Measurements from ENCODE around the gene N4BP3. TPM values are rescaled to one million over a fixed set of nuclear protein-coding genes. Genes with fewer than 3 reads are reported as not detected.
A peak's percentile ranks its signal among the peaks of the same experiment; 100 is the strongest.
"Not testable (repeated sequence)": the region's sequence is repeated elsewhere in the genome, so short reads cannot be mapped to it uniquely, and the experiment has no call there.

N4BP3 gene
- total RNA-seq, 2 experiments from 2014 or later: 26.1 to 28.3 TPM

- Histone ChIP-seq H3K4me2 (ENCODE audit: low read length) (no peak overlapping the region), H3K79me2 (ENCODE audit: insufficient read depth, low read depth, low read length) (peaks cover 19% of the 10 kb centered on the region; the same call in 1 of the 2 replicates), H3K9me2 (ENCODE audit: insufficient read depth, low read length) (no peaks in the 10 kb centered on the region), H3K4me3 (ENCODE audit: low read depth, low read length, poor library complexity, severe bottlenecking) (no peak overlapping the region), H3K4me1 (ENCODE audit: insufficient read depth, low read length, poor library complexity, severe bottlenecking) (peaks cover 36% of the 10 kb centered on the region), H4K20me1 (ENCODE audit: insufficient read depth, low read length) (no peaks in the 10 kb centered on the region), H3K27ac (ENCODE audit: low read depth, low read length, poor library complexity, severe bottlenecking) (no peak overlapping the region), H2AFZ (ENCODE audit: low read length) (no peak overlapping the region), H3K9me3 (ENCODE audit: low read length) (no peaks in the 10 kb centered on the region), H3K36me3 (ENCODE audit: insufficient read depth, low read length) (peaks cover 50% of the 10 kb centered on the region)
- ChIA-PET CTCF (ENCODE audit: unreplicated experiment) (no interaction called here), POLR2A (no interaction called here)
- DNase-seq (ENCODE audit: low spot score): no peak
- no TSS peak for BruUV-seq (replicated peaks)
- no peak for TF ChIP-seq EZH2phosphoT487 (IDR thresholded peaks at IDR 0.05; ENCODE audit: borderline replicate concordance, low read depth, low read length)
- TF ChIP-seq CTCF (conservative IDR thresholded peaks at IDR 0.05; ENCODE audit: low read length): no peak
- intact Hi-C loops (cut with micrococcal nuclease; ENCODE audit: unreplicated experiment): no loop called here
Observed at GRCh38 chr5:178126556-178126955, 13.2 kb downstream of the N4BP3 start.

GRCh38 chr5:178127300-178128009 is 14.1 kb downstream of the N4BP3 start:
- intact Hi-C loops (cut with micrococcal nuclease; ENCODE audit: unreplicated experiment); H4K20me1 ChIP-seq (ENCODE audit: insufficient read depth, low read length); DNase-seq (ENCODE audit: low spot score); H3K4me2 ChIP-seq (ENCODE audit: low read length); H3K4me3 ChIP-seq (ENCODE audit: low read depth, low read length, poor library complexity, severe bottlenecking); H3K9me3 ChIP-seq (ENCODE audit: low read length); BruUV-seq (replicated peaks); H2AFZ ChIP-seq (ENCODE audit: low read length); H3K27ac ChIP-seq (ENCODE audit: low read depth, low read length, poor library complexity, severe bottlenecking); H3K9me2 ChIP-seq (ENCODE audit: insufficient read depth, low read length); CTCF ChIA-PET (ENCODE audit: unreplicated experiment): not testable (repeated sequence)
- Histone ChIP-seq H3K4me1 (ENCODE audit: insufficient read depth, low read length, poor library complexity, severe bottlenecking) (peaks cover 34% of the 10 kb centered on the region), H3K36me3 (ENCODE audit: insufficient read depth, low read length) (peaks cover 41% of the 10 kb centered on the region), H3K79me2 (ENCODE audit: insufficient read depth, low read depth, low read length) (peaks cover 19% of the 10 kb centered on the region; the same call in 1 of the 2 replicates)
- POLR2A ChIA-PET: interaction anchor here (0.6 kb wide), 1 partner anchor 11 kb away, joined by 3 read pairs; no protein-coding TSS in a partner anchor

DNA sequence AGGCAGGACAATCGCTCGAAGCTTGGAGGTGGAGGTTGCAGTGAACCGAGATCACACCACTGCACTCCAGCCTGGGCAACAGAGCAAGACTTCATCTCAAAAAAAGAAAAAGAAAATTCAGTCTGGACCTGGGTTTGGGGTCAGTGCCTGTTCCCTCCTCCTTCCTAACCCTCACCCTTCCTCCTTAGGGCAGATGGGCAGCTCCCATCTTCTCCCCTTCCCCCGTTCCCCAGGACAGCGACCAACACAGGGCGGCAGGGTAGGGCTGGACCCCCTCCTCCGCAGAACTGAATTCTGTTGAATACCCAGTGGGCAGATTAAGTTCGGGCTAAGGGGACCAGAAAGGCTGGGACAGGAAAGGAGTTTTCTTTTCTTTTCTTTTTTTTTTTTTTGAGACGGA is 16.0 kb downstream of the N4BP3 start:
- TF ChIP-seq CTCF (conservative IDR thresholded peaks at IDR 0.05; ENCODE audit: low read length) (no peak), EZH2phosphoT487 (IDR thresholded peaks at IDR 0.05; ENCODE audit: borderline replicate concordance, low read depth, low read length) (no peak)
- Histone ChIP-seq H3K9me2 (ENCODE audit: insufficient read depth, low read length) (no peaks in the 10 kb centered on the region), H3K79me2 (ENCODE audit: insufficient read depth, low read depth, low read length) (peaks cover 17% of the 10 kb centered on the region; the same call in 1 of the 2 replicates), H2AFZ (ENCODE audit: low read length) (no peak overlapping the region), H3K4me2 (ENCODE audit: low read length) (0 out of 2 replicates have a peak overlapping the region, but pooled peaks have one; percentile 76), H3K4me3 (ENCODE audit: low read depth, low read length, poor library complexity, severe bottlenecking) (no peak overlapping the region), H3K4me1 (ENCODE audit: insufficient read depth, low read length, poor library complexity, severe bottlenecking) (peaks cover 19% of the 10 kb centered on the region), H3K27ac (ENCODE audit: low read depth, low read length, poor library complexity, severe bottlenecking) (no peak overlapping the region), H4K20me1 (ENCODE audit: insufficient read depth, low read length) (no peaks in the 10 kb centered on the region), H3K9me3 (ENCODE audit: low read length) (no peaks in the 10 kb centered on the region), H3K36me3 (ENCODE audit: insufficient read depth, low read length) (peaks cover 33% of the 10 kb centered on the region)
- no TSS peak for BruUV-seq (replicated peaks)
- ChIA-PET POLR2A (interaction anchor here (1.0 to 1.7 kb wide), 2 partner anchors 9 to 16 kb away, joined by 4 to 9 read pairs; partner anchors contain the start of gene N4BP3), CTCF (ENCODE audit: unreplicated experiment) (interaction anchor here (1.4 kb wide), 1 partner anchor 8 kb away, joined by 3 read pairs; no protein-coding TSS in a partner anchor)
- intact Hi-C loops (cut with micrococcal nuclease; ENCODE audit: unreplicated experiment): no loop called here
- no peak for DNase-seq (ENCODE audit: low spot score)

DNA sequence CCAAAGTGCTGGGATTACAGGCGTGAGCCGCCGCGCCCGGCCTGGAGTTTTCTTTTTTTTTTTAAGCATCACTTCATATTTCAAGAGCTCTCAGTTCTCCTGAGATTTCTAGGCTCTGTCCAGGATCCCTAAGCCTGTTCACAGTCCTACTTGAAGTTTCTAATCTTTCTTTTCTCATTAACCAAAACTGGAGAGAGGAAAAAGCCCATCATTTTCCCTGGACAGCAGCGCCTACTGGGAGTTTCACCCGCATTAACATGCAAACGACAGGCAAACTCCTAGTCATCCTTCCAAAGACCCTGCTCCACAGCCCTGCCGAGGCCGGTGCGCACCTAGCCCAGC is 16.9 kb downstream of the N4BP3 start:
- Histone ChIP-seq H3K4me3 (ENCODE audit: low read depth, low read length, poor library complexity, severe bottlenecking) (peak overlapping the region; percentile 97), H2AFZ (ENCODE audit: low read length) (peak overlapping the region; percentile 59; the same call in 1 of the 2 replicates), H3K4me2 (ENCODE audit: low read length) (peak overlapping the region; percentile 76), H3K36me3 (ENCODE audit: insufficient read depth, low read length) (peaks cover 35% of the 10 kb centered on the region), H3K79me2 (ENCODE audit: insufficient read depth, low read depth, low read length) (peaks cover 17% of the 10 kb centered on the region; the same call in 1 of the 2 replicates), H3K4me1 (ENCODE audit: insufficient read depth, low read length, poor library complexity, severe bottlenecking) (peaks cover 19% of the 10 kb centered on the region), H3K27ac (ENCODE audit: low read depth, low read length, poor library complexity, severe bottlenecking) (peak overlapping the region; percentile 82)
- intact Hi-C loops (cut with micrococcal nuclease; ENCODE audit: unreplicated experiment): loop anchor here (1.0 to 2.0 kb wide), 2 partner anchors 9 to 15 kb away; no protein-coding TSS in a partner anchor
- H4K20me1 ChIP-seq (ENCODE audit: insufficient read depth, low read length); DNase-seq (ENCODE audit: low spot score); H3K9me2 ChIP-seq (ENCODE audit: insufficient read depth, low read length); H3K9me3 ChIP-seq (ENCODE audit: low read length); BruUV-seq (replicated peaks): not testable (repeated sequence)
- CTCF ChIA-PET (ENCODE audit: unreplicated experiment): interaction anchor here (0.5 to 1.4 kb wide), 2 partner anchors 9 to 547 kb away, joined by 3 to 5 read pairs; no protein-coding TSS in a partner anchor
- POLR2A ChIA-PET: interaction anchor here (0.7 to 1.7 kb wide), 2 partner anchors 10 to 16 kb away, joined by 4 to 9 read pairs; no protein-coding TSS in a partner anchor
